Naive thymus-derived CD4-positive, alpha-beta T cell (primary cell): ENCODE results near the gene CPA3. TPM values are rescaled to one million over a fixed set of nuclear protein-coding genes. Genes with fewer than 3 reads are reported as not detected.

ENCODE experiments used
- ATAC-seq: fragments of 150-1000 bp; cut with Tn5 transposase; 2 replicates; pipeline ENCODE4 v1.10.0; 2021; ENCODE audit warnings: mild to moderate bottlenecking, moderate library complexity
- CTCF ChIA-PET: fragments of 350-600 bp; sonication (Branson Sonifier 250); formaldehyde crosslinking; loops from one replicate; lab custom pipeline; 2021; ENCODE audit warnings: antibody characterized with exemption; lab: Charles Lee
- POLR2A ChIA-PET: fragments of 350-600 bp; sonication (Branson Sonifier 250); formaldehyde crosslinking; loops from one replicate; lab custom pipeline; 2021; ENCODE audit warnings: antibody characterized with exemption, inconsistent platforms; lab: Charles Lee
- DNase-seq, 9 donors: peaks; one replicate each; pipeline versions ENCODE4 v3.0.0 to v3.0.0-alpha.2; 2020 to 2022; ENCODE audit warnings: mixed read lengths in 1 of 9
- H3K27ac ChIP-seq: one replicate; pipeline ENCODE4 v1.7.0; 2013; ENCODE audit warnings: mild to moderate bottlenecking, low read depth, low read length, moderate library complexity
- H3K27me3 ChIP-seq, 2 donors: one replicate each; pipeline ENCODE4 v1.7.0; 2013; ENCODE audit warnings: low read length in 2 of 2, mild to moderate bottlenecking in 2 of 2, moderate library complexity in 2 of 2; ENCODE audit not compliant: control insufficient read depth in 2 of 2, insufficient read depth in 2 of 2
- H3K36me3 ChIP-seq, 3 experiments: 1 replicate in 2 of 3; 2 replicates in 1 of 3; pipeline ENCODE4 v1.7.0; 2013; ENCODE audit warnings: low read length in 3 of 3, mild to moderate bottlenecking in 3 of 3, moderate library complexity in 1 of 3; ENCODE audit not compliant: insufficient read depth in 3 of 3, control insufficient read depth in 2 of 3
- H3K4me1 ChIP-seq, 2 donors: one replicate each; pipeline ENCODE4 v1.7.0; 2013; ENCODE audit warnings: low read length in 2 of 2, mild to moderate bottlenecking in 2 of 2, moderate library complexity in 1 of 2; ENCODE audit not compliant: control insufficient read depth in 2 of 2, insufficient read depth in 2 of 2
- H3K4me3 ChIP-seq: 2 replicates; pipeline ENCODE4 v1.7.0; 2013; ENCODE audit warnings: mild to moderate bottlenecking, low read length
- H3K9me3 ChIP-seq, 3 experiments: 1 replicate in 2 of 3; 2 replicates in 1 of 3; pipeline ENCODE4 v1.7.0; 2013; ENCODE audit warnings: low read length in 3 of 3; ENCODE audit not compliant: control insufficient read depth in 2 of 3
- H3K27ac Mint-ChIP-seq, 9 donors: one replicate each; pipeline ENCODE4 v1.8.0; 2020 to 2022; ENCODE audit warnings: mixed read lengths in 9 of 9, mild to moderate bottlenecking in 8 of 9, moderate library complexity in 5 of 9, inconsistent platforms in 2 of 9
- H3K27me3 Mint-ChIP-seq, 5 donors: one replicate each; pipeline ENCODE4 v1.8.0; 2021 to 2022; ENCODE audit warnings: mixed read lengths in 5 of 5, mild to moderate bottlenecking in 1 of 5
- H3K36me3 Mint-ChIP-seq, 5 donors: one replicate each; pipeline ENCODE4 v1.8.0; 2020 to 2022; ENCODE audit warnings: mixed read lengths in 5 of 5, mild to moderate bottlenecking in 3 of 5, inconsistent platforms in 1 of 5
- H3K4me1 Mint-ChIP-seq, 7 donors: one replicate each; pipeline ENCODE4 v1.8.0; 2020 to 2022; ENCODE audit warnings: mixed read lengths in 7 of 7, mild to moderate bottlenecking in 3 of 7, inconsistent platforms in 1 of 7
- H3K4me3 Mint-ChIP-seq, 10 donors: one replicate each; pipeline ENCODE4 v1.8.0; 2020 to 2022; ENCODE audit warnings: mild to moderate bottlenecking in 10 of 10, mixed read lengths in 10 of 10, moderate library complexity in 6 of 10, inconsistent platforms in 2 of 10
- H3K9me3 Mint-ChIP-seq, 11 donors: one replicate each; pipeline ENCODE4 v1.8.0; 2020 to 2022; ENCODE audit warnings: mixed read lengths in 11 of 11, mild to moderate bottlenecking in 4 of 11, inconsistent platforms in 1 of 11, moderate library complexity in 1 of 11
- intact Hi-C, 2 donors: fragments of 100-400 bp; cut with micrococcal nuclease; formaldehyde crosslinking; loops; one replicate each; pipeline ENCODE4 v1.15.1; 2023
- polyA plus RNA-seq, 2 donors: library from polyadenylated mRNA; unstranded; fragments of 300-500 nt; fragmentation: Illumina TruSeq; gene quantifications; one replicate each; pipeline ENCODE4 v1.2.3, GENCODE V29; 2021
- total RNA-seq, 6 experiments: library from RNA in 5 of 6; stranded (reverse) in 5 of 6; gene quantifications; 1 replicate in 5 of 6; 2 replicates in 1 of 6; pipeline ENCODE4 v1.2.3 and lab custom pipeline; 2021 to 2026

Gene CPA3
- total and polyA plus RNA-seq, 7 experiments from 2014 or later: 4.1 to 9.9 TPM; not detected in 5

DNA sequence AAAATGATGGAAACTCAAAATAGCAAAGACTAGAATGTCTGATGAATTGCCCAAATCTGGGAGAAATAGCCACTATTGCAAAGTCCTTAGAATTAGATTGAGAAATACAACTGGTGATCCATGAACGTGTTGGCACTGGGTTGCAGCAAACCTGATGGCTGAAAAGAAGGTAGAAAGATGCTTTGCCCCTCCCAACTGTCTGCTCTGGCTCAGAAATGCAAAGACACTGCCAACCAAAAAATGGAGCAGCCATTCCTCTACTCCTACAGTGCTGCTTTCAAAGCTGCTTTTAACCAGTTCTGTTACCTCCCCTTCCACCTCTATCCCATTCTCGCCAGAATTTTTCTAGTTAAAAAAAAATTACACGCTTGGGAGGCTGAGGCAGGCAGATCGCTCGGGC is 60.7 kb downstream of the CPA3 start:
- ChIA-PET POLR2A (no interaction called here), CTCF (no interaction called here)
- H3K4me3 Mint-ChIP-seq: no peak overlapping the region

DNA sequence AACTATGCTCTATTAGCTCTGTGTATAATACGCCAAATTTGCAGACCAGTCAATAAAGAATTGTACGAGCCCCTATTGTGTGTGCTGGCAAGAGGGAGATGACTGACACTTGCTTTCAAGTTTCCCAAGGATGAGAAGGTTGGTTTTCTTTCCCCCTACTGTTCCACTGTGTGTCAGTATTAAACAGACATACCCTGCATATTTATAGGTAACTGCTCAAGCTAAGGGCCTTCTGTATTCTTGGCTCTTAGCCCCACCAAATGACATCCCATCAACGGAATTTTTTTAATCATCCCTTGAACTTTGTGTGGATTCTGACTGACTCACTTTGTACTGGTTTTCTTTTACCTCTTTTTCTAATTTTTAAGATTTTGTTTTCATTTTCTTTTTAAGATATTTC is 65.7 kb downstream of the CPA3 start:
- intact Hi-C loops: no loop called here
- no peaks in the 10 kb centered on the region for H3K36me3 ChIP-seq
- no peaks in the 10 kb centered on the region for H3K36me3 Mint-ChIP-seq
- no peaks in the 10 kb centered on the region for H3K9me3 Mint-ChIP-seq
- no peak for DNase-seq
- peaks cover 14 to 23% (median 19%) of the 10 kb centered on the region in 5 donors for H3K27me3 Mint-ChIP-seq
- no peaks in the 10 kb centered on the region for H3K9me3 ChIP-seq
- no peaks in the 10 kb centered on the region for H3K4me1 ChIP-seq
- ATAC-seq: no peak
- H3K4me3 Mint-ChIP-seq: no peak overlapping the region
- ChIA-PET POLR2A (no interaction called here), CTCF (no interaction called here)
- no peak overlapping the region for H3K27ac ChIP-seq
- no peaks in the 10 kb centered on the region for H3K27me3 ChIP-seq
- peaks cover 0 to 2% (median 0%) of the 10 kb centered on the region in 7 donors for H3K4me1 Mint-ChIP-seq
- H3K27ac Mint-ChIP-seq: no peak overlapping the region
- H3K4me3 ChIP-seq: no peak overlapping the region

More for the DNA sequence above, 60.7 kb downstream of the CPA3 start:
- H3K4me3 ChIP-seq: no peak overlapping the region
- peaks cover 1 to 22% (median 11%) of the 10 kb centered on the region in 5 donors for H3K27me3 Mint-ChIP-seq
- peaks cover 0 to 1% (median 0%) of the 10 kb centered on the region in 11 donors for H3K9me3 Mint-ChIP-seq
- DNase-seq: no peak
- H3K36me3 ChIP-seq: no peaks in the 10 kb centered on the region
- H3K4me1 ChIP-seq: no peaks in the 10 kb centered on the region
- H3K27ac ChIP-seq: no peak overlapping the region
- intact Hi-C loops: no loop called here
- no peaks in the 10 kb centered on the region for H3K27me3 ChIP-seq
- no peak overlapping the region for H3K27ac Mint-ChIP-seq
- no peaks in the 10 kb centered on the region for H3K9me3 ChIP-seq
- no peak for ATAC-seq
- peaks cover 0 to 2% (median 0%) of the 10 kb centered on the region in 7 donors for H3K4me1 Mint-ChIP-seq
- no peaks in the 10 kb centered on the region for H3K36me3 Mint-ChIP-seq

DNA sequence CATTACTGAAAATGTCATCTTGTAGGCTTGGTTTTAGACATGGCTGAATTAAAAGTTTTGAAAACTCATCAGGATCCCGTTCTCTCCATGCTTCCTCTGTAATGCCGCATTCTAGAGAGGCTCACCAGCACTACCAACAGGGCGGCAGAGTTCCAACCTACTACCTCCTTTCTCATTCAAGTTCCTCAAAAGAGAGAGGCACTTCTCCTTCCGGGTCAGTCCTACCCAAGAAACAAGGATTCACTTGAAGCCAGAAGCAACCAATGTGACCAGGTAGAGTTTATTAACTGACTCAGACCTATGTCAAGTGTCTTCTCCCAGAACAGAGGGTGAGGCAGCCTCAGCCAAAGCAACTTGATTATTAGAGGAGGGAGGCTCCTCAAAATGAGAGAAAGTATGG is 66.5 kb downstream of the CPA3 start:
- Mint-ChIP-seq H3K36me3 (no peaks in the 10 kb centered on the region), H3K27ac (no peak overlapping the region), H3K27me3 (peaks cover 16 to 28% (median 22%) of the 10 kb centered on the region in 5 donors), H3K4me3 (no peak overlapping the region), H3K4me1 (peaks cover 0 to 3% (median 0%) of the 10 kb centered on the region in 7 donors), H3K9me3 (no peaks in the 10 kb centered on the region)
- ChIA-PET POLR2A (no interaction called here), CTCF (no interaction called here)
- Histone ChIP-seq H3K27ac (no peak overlapping the region), H3K4me1 (no peaks in the 10 kb centered on the region), H3K4me3 (no peak overlapping the region), H3K36me3 (no peaks in the 10 kb centered on the region), H3K9me3 (no peaks in the 10 kb centered on the region), H3K27me3 (no peaks in the 10 kb centered on the region)
- intact Hi-C loops: no loop called here
- ATAC-seq (no peak), DNase-seq (no peak)

DNA sequence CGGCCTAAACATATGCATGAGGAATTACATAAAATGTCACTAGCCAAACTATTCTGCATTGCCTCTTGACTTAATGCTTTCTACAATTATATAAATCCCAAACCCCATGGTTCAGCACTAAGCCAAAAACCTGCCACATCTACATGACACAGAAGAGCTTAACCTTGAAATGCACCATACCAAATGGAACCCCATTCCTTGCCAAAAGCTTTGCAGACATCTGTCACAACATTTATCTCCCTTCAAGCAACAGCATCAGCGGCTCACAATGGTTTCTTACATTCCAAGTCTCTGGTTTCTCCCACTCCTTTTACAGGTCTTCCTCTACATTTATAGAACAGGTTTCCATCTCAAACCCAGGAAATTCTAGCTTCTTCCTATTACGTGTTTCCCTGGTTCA is 67.9 kb downstream of the CPA3 start:
- Histone ChIP-seq H3K9me3 (no peaks in the 10 kb centered on the region), H3K36me3 (no peaks in the 10 kb centered on the region), H3K27ac (no peak overlapping the region), H3K27me3 (no peaks in the 10 kb centered on the region), H3K4me1 (no peaks in the 10 kb centered on the region), H3K4me3 (no peak overlapping the region)
- ATAC-seq: no peak
- Mint-ChIP-seq H3K27ac (no peak overlapping the region), H3K27me3 (peaks cover 12 to 38% (median 30%) of the 10 kb centered on the region in 5 donors), H3K36me3 (no peaks in the 10 kb centered on the region), H3K4me1 (peaks cover 0 to 1% (median 0%) of the 10 kb centered on the region in 7 donors), H3K4me3 (no peak overlapping the region), H3K9me3 (no peaks in the 10 kb centered on the region)
- POLR2A ChIA-PET: no interaction called here
- no peak for DNase-seq
- intact Hi-C loops: no loop called here
- CTCF ChIA-PET: no interaction called here

DNA sequence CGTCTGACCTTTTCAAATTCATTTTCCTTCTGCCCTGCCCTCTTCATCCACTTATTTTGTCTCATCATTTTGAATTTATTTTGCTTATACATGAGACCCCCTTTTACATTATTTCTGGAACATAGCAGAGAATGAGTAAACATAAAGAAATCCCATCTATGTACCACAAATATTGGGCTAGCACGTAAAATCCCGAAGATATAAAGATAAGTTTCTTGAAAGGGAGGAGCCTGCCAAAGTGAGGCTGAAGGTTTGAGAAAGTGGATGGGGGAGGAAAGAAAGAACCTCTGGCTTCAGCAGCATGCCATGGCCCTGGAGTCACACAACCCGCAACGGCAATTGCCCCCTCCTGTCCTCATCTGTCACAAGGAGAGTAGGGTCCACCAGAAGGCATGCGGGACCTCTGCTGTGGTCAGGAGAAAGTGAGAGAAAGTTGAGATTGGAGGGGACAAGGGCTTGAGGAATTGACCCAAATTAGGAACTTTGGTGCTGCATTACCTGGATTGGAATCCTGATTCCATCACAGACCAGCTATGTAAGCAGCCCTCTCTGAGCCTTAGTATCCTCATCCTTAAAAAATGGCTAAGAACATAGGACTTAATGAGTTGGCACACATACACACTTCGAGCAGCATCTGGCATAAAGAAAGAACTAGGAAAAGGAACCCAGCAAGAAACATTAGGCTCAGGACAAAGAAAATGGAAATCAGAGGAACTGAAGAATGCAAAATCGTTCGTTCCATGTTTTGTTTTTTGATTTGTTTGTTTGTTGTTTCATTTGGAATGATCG is 72.6 kb downstream of the CPA3 start:
- Histone ChIP-seq H3K36me3 (no peaks in the 10 kb centered on the region), H3K4me3 (no peak overlapping the region), H3K4me1 (no peaks in the 10 kb centered on the region), H3K27ac (no peak overlapping the region), H3K9me3 (no peaks in the 10 kb centered on the region), H3K27me3 (no peaks in the 10 kb centered on the region)
- DNase-seq: no peak
- peaks cover 0 to 4% (median 0%) of the 10 kb centered on the region in 7 donors for H3K4me1 Mint-ChIP-seq
- H3K4me3 Mint-ChIP-seq: no peak overlapping the region
- H3K36me3 Mint-ChIP-seq: no peaks in the 10 kb centered on the region
- ATAC-seq: no peak
- intact Hi-C loops: no loop called here
- peaks cover 9 to 37% (median 27%) of the 10 kb centered on the region in 5 donors for H3K27me3 Mint-ChIP-seq
- no peak overlapping the region for H3K27ac Mint-ChIP-seq
- CTCF ChIA-PET: no interaction called here
- H3K9me3 Mint-ChIP-seq: no peaks in the 10 kb centered on the region
- POLR2A ChIA-PET: no interaction called here

DNA sequence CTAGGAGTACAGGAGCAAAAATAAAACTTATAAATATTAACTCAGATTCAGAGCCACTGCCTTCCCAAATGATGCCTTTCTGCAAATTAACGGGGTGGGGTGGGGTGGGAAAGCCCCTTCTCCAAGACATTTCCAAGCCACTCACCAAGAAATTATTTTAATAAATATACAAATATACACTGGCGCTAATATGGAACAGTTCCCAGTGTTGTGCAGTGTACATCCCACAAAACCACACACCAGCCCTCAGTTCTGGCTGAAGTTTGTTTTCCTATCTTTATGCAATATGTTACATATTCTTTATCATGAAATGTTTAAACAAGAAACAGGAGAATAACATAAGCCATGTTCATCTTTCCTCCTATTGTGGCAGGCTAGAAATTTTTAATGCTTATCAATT is 73.2 kb downstream of the CPA3 start:
- H3K9me3 Mint-ChIP-seq: no peaks in the 10 kb centered on the region
- no peak for ATAC-seq
- no peak overlapping the region for H3K27ac Mint-ChIP-seq
- no peak overlapping the region for H3K4me3 Mint-ChIP-seq
- Histone ChIP-seq H3K36me3 (no peaks in the 10 kb centered on the region), H3K27ac (no peak overlapping the region), H3K4me3 (no peak overlapping the region), H3K4me1 (no peaks in the 10 kb centered on the region), H3K9me3 (no peaks in the 10 kb centered on the region), H3K27me3 (no peaks in the 10 kb centered on the region)
- H3K27me3 Mint-ChIP-seq: peaks cover 9 to 35% (median 20%) of the 10 kb centered on the region in 5 donors
- H3K36me3 Mint-ChIP-seq: no peaks in the 10 kb centered on the region
- H3K4me1 Mint-ChIP-seq: peaks cover 0 to 4% (median 0%) of the 10 kb centered on the region in 7 donors
- intact Hi-C loops: no loop called here
- POLR2A ChIA-PET: no interaction called here
- no peak for DNase-seq
- CTCF ChIA-PET: no interaction called here

DNA sequence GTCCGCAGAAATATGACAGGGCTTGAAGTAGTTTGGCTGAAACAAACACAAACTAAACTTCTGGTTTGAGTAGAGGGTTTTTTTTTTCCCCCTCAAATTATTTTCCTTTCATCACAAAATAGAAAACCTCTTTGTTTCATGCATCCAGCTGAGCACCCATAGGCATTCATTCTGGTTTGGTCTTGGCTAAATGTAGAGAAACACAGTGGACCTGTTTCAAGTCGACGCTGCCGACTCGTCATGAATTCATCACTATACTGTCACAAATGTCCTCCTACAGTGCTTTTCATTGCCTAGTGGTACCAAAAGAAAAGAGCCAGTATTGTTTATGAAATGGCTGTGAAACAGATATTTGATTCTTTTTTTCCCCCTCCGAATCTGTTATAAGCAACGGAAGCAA is 73.8 kb downstream of the CPA3 start:
- no peak overlapping the region for H3K27ac Mint-ChIP-seq
- POLR2A ChIA-PET: no interaction called here
- no peaks in the 10 kb centered on the region for H3K4me1 ChIP-seq
- H3K27me3 ChIP-seq: no peaks in the 10 kb centered on the region
- no peak for ATAC-seq
- H3K36me3 ChIP-seq: no peaks in the 10 kb centered on the region
- H3K4me3 ChIP-seq: no peak overlapping the region
- no peak overlapping the region for H3K4me3 Mint-ChIP-seq
- no peaks in the 10 kb centered on the region for H3K36me3 Mint-ChIP-seq
- no peak overlapping the region for H3K27ac ChIP-seq
- H3K4me1 Mint-ChIP-seq: peaks cover 0 to 4% (median 0%) of the 10 kb centered on the region in 7 donors
- DNase-seq: no peak
- no peaks in the 10 kb centered on the region for H3K9me3 ChIP-seq
- intact Hi-C loops: no loop called here
- peaks cover 9 to 28% (median 20%) of the 10 kb centered on the region in 5 donors for H3K27me3 Mint-ChIP-seq
- H3K9me3 Mint-ChIP-seq: no peaks in the 10 kb centered on the region
- CTCF ChIA-PET: no interaction called here
